Right cardiac atrium (tissue), 5 donors: ENCODE data around the gene TNFRSF1A. TPM values are rescaled to one million over a fixed set of nuclear protein-coding genes. Genes with fewer than 3 reads are reported as not detected.

Experiments
- ATAC-seq, 2 donors: fragments of 200-7000 bp; cut with Tn5 transposase; one replicate each; pipeline versions ENCODE4 v1.8.0 to v1.9.1; 2020; ENCODE audit warnings: moderate library complexity in 2 of 2, mild to moderate bottlenecking in 1 of 2
- DNase-seq, 3 donors: peaks; one replicate each; pipeline ENCODE4 v3.0.0-alpha.2; 2020
- H3K27ac ChIP-seq: one replicate; pipeline ENCODE4 v1.5.1; 2013; ENCODE audit warnings: mild to moderate bottlenecking, low read length, control low read depth, moderate library complexity
- H3K27me3 ChIP-seq: one replicate; pipeline ENCODE4 v1.6.1; 2013; ENCODE audit not compliant: control insufficient read depth, insufficient read depth
- H3K4me1 ChIP-seq: one replicate; pipeline ENCODE4 v1.6.1; 2013; ENCODE audit warnings: low read length; ENCODE audit not compliant: control insufficient read depth, insufficient read depth
- H3K4me3 ChIP-seq: one replicate; pipeline ENCODE4 v1.5.1; 2013; ENCODE audit warnings: low read length, control low read depth
- H3K9me3 ChIP-seq: one replicate; pipeline ENCODE4 v1.6.1; 2013; ENCODE audit warnings: low read length; ENCODE audit not compliant: control insufficient read depth
- WGBS: extraction: QIAGEN DNeasy Blood & Tissue Kit; methylation state at CpG from one replicate; pipeline ENCODE4 v1.1.7; 2013; 5-methylcytosine and 5-hydroxymethylcytosine counted together
- intact Hi-C, 4 donors: fragments of 100-400 bp; cut with DNase I; formaldehyde crosslinking; loops; one replicate each; pipeline versions ENCODE4 v1.11.0 to v1.14.0; 2022 to 2023
- polyA plus RNA-seq: library from polyadenylated mRNA; stranded (reverse); fragments of 200-250 nt; gene quantifications from one replicate; pipeline ENCODE4 v1.2.3, GENCODE V29; 2013
- total RNA-seq, 4 donors: library from RNA; stranded (reverse); fragmentation: NEBNext Ultra II Directional; extraction: Animal tissue kit (Norgen Biotek cat#: 25700); gene quantifications; one replicate each; pipeline ENCODE4 v1.2.1, GENCODE V29; 2021
- donor health status: healthy with polysubstance abuse.
- donor health status: DM: no; HTN: yes; CAD: no.
- donor health status: DM: no; HTN: no; CAD: no.
- donor health status: DM: no; HTN: yes; CAD: no; lungs with severe emphysema.
- donor health status: DM: yes; HTN: yes; CAD: no.

TNFRSF1A gene
- total and polyA plus RNA-seq, 5 donors: 41.3 to 103 (median 75.0) TPM

- intact Hi-C loops: loop anchor here (5.0 to 10.0 kb wide), 3 partner anchors 41 to 48 kb away; partner anchors contain the start of gene TNFRSF1A (in 1 of the 4)
- Histone ChIP-seq H3K9me3 (no peaks in the 10 kb centered on the region), H3K4me1 (peaks cover 12% of the 10 kb centered on the region), H3K27me3 (no peaks in the 10 kb centered on the region), H3K4me3 (no peak overlapping the region), H3K27ac (peak overlapping the region; percentile 90)
- DNase-seq: no peak
- ATAC-seq: no peak
- WGBS: 88% methylated on average over 6 of the region's 6 CpGs
These were observed 41.1 kb upstream of the TNFRSF1A start for GRCh38 chr12:6382982-6383381.

DNA sequence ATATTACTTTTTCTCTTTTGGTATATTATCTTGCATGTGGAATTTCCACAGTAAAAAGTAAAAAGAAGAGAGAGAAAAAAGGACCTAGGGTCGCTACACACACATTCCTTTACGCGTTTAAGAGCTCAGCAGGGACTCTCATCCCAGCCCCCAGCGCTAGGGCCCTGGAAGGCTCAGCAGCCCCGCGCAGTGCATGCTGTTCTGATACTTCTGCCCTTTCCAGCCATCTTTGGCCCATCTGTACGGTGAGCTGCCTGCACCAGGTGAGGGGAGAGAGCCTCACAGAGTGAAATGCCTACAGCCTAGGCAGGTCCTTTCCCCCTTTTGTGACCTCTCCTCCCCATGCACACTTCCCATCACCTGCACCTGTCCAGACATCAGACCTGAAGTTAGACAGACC, 40.5 kb upstream of the TNFRSF1A start:
- Histone ChIP-seq H3K4me1 (peaks cover 12% of the 10 kb centered on the region), H3K27ac (no peak overlapping the region)
- intact Hi-C loops: loop anchor here (5.0 to 10.0 kb wide), 3 partner anchors 40 to 48 kb away; partner anchors contain the start of gene TNFRSF1A (in 1 of the 4)

DNA sequence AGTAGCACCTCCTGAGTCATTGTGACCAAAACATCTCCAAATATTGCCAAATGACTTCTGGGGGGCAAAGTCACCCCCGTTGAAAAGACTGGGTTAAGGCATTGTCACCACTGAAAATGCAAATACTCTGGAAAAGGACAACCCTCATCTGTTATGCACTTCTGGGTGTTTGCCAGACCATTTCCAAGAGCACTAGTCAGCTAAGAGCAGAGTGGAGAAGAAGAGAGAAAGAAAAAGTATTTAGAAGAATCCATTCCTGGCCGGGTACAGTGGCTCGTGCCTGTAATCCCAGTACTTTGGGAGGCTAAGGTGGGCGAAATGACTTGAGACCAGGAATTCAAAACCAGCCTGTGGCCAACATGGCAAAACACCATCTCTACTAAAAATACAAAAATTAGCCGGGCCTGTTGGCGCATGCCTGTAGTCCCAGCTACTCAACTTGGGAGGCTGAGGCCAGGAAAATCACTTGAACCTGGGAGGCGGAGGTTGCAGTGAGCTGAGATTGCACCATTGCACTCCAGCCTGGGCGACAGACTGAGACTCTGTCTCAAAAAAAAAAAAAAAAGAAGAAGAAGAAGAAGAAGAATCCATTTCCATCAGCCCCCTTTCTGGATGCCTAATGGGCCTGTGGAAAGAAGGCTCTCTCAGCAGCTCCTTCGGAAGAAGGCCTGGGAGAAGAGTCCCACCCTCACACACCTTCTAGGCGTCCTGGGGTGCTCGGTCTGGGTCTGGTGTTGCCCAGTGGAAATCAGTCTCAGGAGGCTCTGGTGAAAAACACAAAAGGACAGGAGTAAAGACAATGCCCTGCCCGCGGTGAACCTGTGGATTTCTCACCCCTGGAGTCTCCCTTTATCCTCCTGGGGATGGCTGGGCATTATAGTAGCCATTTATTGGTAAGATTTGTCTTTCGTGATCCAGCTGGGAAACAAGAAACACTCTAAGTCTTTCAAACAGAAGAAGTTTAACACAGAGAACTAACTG, 38.6 kb upstream of the TNFRSF1A start:
- ATAC-seq: no peak
- H3K4me1 ChIP-seq: peaks cover 12% of the 10 kb centered on the region
- H3K9me3 ChIP-seq: no peaks in the 10 kb centered on the region
- DNase-seq: no peak
- WGBS: 87% methylated on average over 14 of the region's 14 CpGs
- H3K27me3 ChIP-seq: no peaks in the 10 kb centered on the region
- no peak overlapping the region for H3K4me3 ChIP-seq
- H3K27ac ChIP-seq: no peak overlapping the region
- intact Hi-C loops: loop anchor here (5.0 to 10.0 kb wide), 3 partner anchors 38 to 46 kb away; partner anchors contain the start of gene TNFRSF1A (in 1 of the 4)

More for the DNA sequence above, 40.5 kb upstream of the TNFRSF1A start:
- ATAC-seq: no peak
- no peak overlapping the region for H3K4me3 ChIP-seq
- WGBS: 90% methylated on average over 7 of the region's 7 CpGs
- H3K9me3 ChIP-seq: no peaks in the 10 kb centered on the region
- no peaks in the 10 kb centered on the region for H3K27me3 ChIP-seq
- DNase-seq: no peak

DNA sequence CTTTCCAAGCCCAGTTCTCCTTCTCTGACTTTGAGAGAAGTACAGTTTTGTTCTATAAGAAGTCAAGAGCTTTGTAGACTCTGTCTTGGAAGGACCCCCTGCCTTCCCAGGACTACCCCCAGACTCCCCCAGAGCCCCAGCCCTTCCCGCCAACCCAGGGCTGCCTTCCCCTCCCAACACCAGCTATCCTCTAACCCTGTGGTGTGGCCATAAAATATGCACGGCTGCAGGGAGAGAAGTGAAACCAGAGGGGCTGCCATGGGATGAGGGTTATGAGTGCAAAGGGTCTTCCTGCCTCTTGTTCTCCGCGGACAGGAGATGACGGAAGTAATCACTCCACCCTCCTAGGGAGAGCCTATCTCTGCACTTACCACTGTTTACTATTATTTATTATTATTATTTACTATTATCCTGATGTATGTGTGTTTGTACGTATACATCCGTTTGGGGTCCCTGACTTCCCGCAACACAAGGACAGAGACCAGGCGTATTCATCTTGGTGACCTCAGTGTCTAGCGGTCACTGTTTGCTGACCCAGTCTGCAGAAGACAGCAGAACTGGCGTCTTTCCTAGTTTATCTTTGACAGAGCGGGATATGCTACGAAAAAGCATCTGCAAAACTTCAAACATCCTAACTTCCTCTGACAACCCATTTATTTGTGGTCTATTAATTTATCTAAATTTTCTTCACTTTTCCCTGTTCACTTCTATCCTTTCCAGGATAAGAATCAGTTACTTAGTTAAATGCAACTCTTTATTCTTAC, 37.0 kb upstream of the TNFRSF1A start:
- Histone ChIP-seq H3K4me3 (no peak overlapping the region), H3K9me3 (no peaks in the 10 kb centered on the region), H3K27ac (no peak overlapping the region), H3K27me3 (no peaks in the 10 kb centered on the region), H3K4me1 (peaks cover 7% of the 10 kb centered on the region)
- no peak for ATAC-seq
- 71% methylated on average over 13 of the region's 13 CpGs for WGBS
- DNase-seq: peak in 2 of 3 donors; percentile 16 to 57
- intact Hi-C loops: no loop called here

GRCh38 chr12:6377667-6377994, 35.8 kb upstream of the TNFRSF1A start:
- H3K27me3 ChIP-seq: no peaks in the 10 kb centered on the region
- ATAC-seq: peak; percentile 40 to 48
- no peak overlapping the region for H3K27ac ChIP-seq
- H3K9me3 ChIP-seq: no peaks in the 10 kb centered on the region
- no peaks in the 10 kb centered on the region for H3K4me1 ChIP-seq
- WGBS: 61% methylated on average over 4 of the region's 4 CpGs
- intact Hi-C loops: no loop called here
- peak in 2 of 3 donors; percentile 69 to 72 for DNase-seq
- H3K4me3 ChIP-seq: no peak overlapping the region

- Histone ChIP-seq H3K4me3 (no peak overlapping the region), H3K27me3 (no peaks in the 10 kb centered on the region), H3K9me3 (no peaks in the 10 kb centered on the region), H3K4me1 (no peaks in the 10 kb centered on the region), H3K27ac (no peak overlapping the region)
- WGBS: 67% methylated on average over 10 of the region's 10 CpGs
- no peak for DNase-seq
- intact Hi-C loops: no loop called here
- ATAC-seq: no peak
These were observed 35.2 kb upstream of the TNFRSF1A start for GRCh38 chr12:6376870-6377666.

- DNase-seq (peak; percentile 64 to 77 (median 76)), ATAC-seq (peak; percentile 76 to 79)
- Histone ChIP-seq H3K27me3 (no peaks in the 10 kb centered on the region), H3K27ac (no peak overlapping the region), H3K4me3 (no peak overlapping the region), H3K9me3 (no peaks in the 10 kb centered on the region), H3K4me1 (no peaks in the 10 kb centered on the region)
- intact Hi-C loops: no loop called here
- WGBS: 52% methylated on average over 19 of the region's 19 CpGs
These were observed 34.4 kb upstream of the TNFRSF1A start for GRCh38 chr12:6376079-6376869.

- WGBS: 89% methylated on average over 15 of the region's 15 CpGs
- Histone ChIP-seq H3K27me3 (no peaks in the 10 kb centered on the region), H3K27ac (no peak within 1 kb of the TSS), H3K9me3 (no peaks in the 10 kb centered on the region), H3K4me1 (no peaks in the 10 kb centered on the region), H3K4me3 (no peak within 1 kb of the TSS)
- peak in 2 of 3 donors; percentile 28 to 52 for DNase-seq
- intact Hi-C loops: no loop called here
- no peak for ATAC-seq
These were observed 33.6 kb upstream of the TNFRSF1A start, which contains the start of gene SCNN1A for GRCh38 chr12:6375269-6376078. SCNN1A (minus strand) TSS chr12:6375563; CDS start chr12:6374783, 780 bp downstream.

DNA sequence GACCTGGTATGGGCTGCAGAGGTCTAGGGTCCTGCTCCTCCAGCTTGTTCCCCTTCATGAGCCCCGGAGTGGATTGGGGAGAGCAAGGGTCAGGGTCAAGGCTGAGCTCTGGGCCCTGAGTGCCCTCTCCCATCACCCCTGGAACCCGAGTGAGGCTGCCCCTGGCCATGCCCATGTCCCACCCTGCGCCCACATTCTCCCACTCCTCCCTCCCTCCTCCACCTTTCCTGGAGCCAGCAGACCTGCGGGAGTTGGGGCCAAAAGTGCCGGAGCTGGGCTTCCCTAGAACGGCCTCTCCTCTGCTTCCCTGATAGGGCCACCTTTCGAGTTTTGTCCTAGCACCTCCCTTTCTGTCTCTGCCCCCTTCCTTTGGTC, 32.9 kb upstream of the TNFRSF1A start:
- Histone ChIP-seq H3K4me3 (no peak overlapping the region), H3K27me3 (no peaks in the 10 kb centered on the region), H3K27ac (no peak overlapping the region), H3K4me1 (no peaks in the 10 kb centered on the region), H3K9me3 (no peaks in the 10 kb centered on the region)
- WGBS: 78% methylated on average over 7 of the region's 7 CpGs
- no peak for DNase-seq
- no peak for ATAC-seq
- intact Hi-C loops: no loop called here
